Globus pallidus (tissue), 1 donor: ENCODE results near the gene SPG11.
A peak's percentile ranks its signal among the peaks of the same experiment; 100 is the strongest.
"Not testable (repeated sequence)": the region's sequence is repeated elsewhere in the genome, so short reads cannot be mapped to it uniquely, and the experiment has no call there.

Experiments
- DNase-seq: peaks from one replicate; pipeline ENCODE4 v3.0.0-alpha.2; 2015; ENCODE audit warnings: low spot score

Gene SPG11

DNA sequence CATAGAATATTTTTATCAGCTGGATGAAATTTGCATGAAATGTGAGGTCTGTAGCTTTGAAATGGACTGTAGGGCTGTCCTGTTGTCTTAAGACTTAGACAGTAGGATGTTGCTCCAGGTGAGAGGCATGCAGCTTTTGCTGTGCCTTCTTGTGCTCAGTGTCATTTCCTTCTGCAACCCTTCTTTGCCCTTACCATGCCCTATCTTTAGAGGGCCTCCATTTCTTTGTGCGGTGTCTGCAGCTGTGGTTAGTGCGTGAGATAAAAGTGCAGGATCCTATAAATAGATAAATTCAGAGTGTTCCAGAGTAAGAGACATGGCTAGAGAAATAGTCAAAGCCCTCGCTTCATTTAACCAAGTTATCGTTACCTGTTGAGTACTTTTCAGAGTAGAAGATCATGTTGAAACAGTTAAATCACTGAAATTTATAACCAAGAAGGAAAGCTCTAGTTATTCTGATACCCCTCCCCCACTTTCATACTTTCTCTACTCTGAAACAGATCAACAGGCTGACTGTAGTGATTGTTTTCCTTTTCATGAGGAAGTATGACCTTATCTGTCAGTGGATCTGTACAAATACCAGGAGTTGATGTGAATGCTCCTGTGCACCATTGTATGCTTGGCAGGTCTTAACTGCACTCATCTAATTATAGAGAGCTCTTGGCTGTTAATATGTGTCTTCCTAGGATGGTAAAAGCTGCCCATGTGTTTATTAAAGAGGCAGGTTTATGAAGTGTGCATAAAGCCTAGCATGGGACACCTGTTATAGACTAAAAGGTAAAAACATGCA, 108.3 kb downstream of the SPG11 start:
- DNase-seq: no peak

DNA sequence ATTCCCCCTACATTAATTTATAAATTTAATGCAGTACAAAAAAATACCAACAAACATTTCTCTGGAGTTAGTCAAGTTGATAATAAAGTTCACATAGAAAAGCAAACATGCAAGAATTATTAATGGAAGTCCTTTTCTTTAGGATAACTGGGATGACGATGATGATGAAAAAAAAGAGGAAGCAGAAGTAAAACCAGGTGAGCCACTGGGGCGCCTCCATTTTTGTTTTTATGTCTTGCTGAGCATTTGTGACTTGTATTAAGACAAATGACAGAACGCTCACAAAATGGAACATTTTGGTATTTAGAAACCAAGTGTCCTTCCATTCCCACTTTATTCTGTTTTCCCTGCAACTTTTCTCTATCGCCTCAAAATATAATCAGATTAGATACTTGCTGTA, 112.7 kb downstream of the SPG11 start:
- DNase-seq: no peak

DNA sequence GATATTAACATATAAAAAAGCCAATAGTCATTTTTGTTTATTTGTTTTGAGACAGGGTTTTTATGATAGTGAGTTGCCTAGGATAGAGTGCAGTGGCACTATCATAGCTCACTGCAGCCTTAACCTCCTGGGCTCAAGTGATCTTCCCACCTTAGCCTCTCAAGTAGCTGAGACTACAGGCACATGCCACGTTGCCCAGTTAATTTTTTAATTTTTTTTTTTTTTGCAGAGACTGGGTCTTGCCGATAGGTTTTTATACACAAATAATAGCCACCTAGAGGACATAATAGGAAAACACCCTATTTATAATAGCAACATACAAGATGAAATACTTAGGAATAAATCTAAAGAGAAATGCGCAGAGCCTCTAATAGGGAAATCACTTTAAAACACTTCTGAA, 113.2 kb downstream of the SPG11 start:
- no peak for DNase-seq

DNA sequence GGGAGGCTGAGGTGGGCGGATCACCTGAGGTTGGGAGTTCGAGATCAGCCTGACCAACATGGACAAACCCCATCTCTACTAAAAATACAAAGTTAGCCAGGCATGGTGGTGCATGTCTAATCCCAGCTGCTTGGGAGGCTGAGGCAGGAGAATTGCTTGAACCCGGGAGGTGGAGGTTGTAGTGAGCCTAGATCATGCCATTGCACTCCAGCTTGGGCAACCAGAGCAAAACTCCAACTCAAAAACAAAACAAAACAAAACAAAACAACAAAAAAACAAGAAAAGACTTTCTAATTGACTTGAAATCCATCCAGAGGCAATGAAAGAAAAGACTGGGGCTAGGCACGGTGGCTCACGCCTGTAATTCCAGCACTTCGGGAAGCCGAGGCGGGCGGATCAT, 114.3 kb downstream of the SPG11 start:
- DNase-seq: not testable (repeated sequence)

DNA sequence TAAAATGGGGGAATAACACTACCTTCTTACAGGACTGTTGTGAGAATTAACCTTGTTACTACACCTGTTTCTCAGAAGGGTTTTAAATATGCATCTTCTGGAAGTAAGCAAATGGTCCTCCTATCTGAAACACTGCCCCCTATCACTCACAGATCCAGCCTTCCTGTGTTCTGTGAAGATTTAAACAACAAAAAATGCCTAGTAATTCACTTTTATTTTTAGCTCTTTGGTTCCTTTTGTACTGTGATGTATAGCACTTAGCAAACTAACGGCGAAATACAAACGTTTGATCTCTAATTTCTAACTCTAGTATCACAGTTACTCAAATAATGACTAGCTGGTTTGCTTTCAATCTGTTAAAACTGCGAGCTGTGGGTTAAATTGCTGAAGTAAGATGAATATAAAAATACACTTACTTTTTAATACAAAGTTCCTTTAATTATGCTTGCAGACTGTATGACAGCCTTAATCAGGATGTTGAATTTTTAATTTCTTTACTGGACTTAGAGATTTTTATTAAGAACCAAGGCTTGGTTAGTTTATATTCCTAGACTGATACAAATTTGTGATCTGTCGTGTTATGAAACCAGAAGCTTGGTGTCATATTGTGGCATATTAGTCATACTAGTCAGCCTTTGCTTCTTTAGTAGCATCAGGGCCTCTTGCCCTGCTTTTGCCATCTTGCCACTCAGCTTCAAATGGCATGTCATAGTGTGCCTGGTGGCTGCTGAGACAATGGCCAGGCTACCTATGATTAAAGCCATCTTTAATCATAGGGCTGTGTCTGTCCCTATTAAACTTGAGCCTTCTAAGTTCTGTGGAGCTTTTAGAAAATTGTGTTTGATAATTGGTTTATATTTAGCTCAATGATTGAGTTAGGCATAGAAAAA, 117.3 kb downstream of the SPG11 start:
- no peak for DNase-seq

DNA sequence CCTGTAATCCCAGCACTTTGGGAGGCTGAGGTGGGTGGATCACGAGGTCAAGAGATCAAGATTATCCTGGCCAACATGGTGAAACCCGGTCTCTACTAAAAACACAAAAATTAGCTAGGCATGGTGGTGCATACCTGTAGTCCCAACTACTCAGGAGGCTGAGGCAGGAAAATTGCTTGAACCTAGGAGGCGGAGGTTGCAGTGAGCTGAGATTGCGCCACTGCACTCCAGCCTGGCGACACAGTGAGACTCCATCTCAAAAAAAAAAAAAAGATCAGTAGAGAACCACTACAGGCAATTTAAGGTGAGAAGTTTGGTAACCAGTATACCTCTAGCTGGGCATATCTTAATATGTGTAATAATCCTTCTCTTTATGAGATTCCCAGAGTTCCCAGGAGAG, 118.7 kb downstream of the SPG11 start:
- DNase-seq: not testable (repeated sequence)

DNA sequence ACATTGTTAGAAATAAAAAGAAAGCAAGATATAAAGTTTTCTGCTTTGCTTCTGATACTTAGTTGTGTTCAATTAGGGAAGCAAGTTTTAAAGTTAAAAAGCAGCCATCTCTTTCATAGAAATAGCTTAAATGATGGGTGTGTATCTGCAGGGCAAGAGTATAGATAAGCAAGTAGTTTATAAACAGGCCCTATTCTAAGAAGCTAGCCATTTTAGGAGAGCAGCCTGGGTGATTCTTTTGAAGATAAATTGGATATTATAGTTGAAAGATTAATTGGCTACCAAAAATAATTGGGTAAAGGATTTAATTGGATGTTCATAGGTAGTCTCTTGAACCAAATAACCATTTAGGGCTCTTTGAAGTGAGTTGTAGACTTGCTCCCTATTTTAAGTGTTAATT, 120.9 kb downstream of the SPG11 start:
- no peak for DNase-seq

DNA sequence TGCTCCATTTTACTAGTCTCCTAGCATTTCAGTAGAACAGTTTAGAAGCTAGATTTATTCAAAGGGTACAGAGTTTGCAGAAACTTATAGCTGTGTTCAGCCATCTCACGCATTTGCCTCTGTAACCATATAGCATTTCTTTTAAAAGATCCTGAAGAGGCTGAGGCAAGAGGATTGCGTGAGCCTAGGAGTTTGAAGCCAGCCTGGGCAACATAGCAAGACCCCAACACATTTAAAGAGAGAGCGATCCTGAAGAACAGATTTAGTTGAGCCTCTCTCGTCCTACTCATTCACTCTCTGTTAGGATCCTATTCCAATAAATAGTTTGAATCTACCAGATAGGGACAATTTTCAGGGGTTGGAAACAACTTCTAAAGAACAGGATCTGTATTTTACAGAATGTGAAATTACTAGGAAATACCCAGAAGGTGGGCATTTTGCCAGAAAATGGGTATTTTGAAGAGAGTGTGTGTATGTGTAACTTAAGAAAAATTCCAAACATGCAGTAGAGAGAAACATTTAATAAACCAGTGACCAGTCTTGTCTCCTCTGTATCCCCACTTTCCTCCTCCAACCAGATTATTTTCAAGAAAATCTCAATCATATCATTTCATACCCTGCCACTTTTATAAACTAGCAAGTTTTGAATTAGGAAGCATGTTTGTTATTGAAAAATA, 122.0 kb downstream of the SPG11 start:
- no peak for DNase-seq

DNA sequence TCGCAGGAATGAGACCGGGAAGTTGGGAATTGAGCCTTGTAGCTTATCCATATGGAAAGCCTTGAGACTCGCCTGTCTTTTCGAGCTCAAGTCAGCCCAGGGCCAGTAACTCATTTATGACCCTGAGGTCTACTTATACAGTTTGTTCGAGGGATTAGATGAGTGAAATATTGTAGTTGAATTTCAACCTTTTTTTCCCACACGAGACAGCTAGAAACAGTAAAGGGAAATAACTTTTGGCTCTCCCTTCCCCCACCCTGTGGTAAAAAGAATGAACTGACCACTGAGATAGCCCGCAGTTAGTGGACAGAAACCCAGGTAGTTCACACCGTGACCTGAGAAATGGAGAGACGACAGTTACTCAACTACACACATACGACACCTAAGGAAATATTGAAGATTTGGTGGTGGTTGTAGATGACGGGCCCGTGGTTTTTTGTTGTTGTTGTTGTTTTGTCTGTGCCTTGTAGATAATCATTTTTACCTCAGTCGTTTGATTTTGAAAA, 125.7 kb downstream of the SPG11 start:
- no peak for DNase-seq

DNA sequence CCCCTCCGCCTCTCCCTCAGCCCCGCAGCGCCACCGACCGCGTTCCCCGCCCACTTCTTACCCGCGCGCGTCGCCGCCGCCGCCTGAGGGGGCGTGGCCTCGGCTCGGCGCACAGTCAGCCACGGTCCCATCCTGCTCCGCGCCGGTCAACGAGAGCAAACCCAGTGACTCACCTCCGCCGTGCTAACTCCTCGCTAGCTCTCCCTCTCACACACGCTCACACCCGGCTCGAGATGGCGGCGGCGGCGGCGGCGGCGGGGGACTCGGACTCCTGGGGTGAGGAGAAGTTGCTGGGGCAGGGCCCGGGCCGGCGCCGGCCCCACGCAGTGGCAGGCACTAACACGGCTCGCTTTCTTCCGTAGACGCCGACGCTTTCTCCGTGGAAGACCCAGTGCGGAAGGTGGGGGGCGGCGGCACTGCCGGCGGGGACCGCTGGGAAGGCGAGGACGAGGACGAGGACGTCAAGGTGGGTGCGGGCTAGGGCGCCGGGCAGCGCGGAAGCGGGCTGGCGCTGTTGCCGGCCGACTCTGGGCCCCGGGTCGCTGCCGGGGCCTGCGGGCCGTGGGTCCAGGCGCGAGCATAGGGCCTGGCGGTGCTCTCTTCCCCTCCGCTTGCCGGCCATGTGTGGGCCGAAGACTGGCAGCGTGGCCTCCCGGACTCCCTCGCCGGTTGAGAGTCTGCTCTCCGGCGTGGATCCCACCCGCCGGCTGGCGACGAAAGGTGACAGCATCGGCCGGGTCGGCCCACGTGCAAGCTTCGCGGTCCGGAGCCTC, 126.3 kb downstream of the SPG11 start, which contains the start of gene EIF3J:
EIF3J (plus strand) TSS at position 186 of the 773 bp plus-strand sequence; CDS start at position 234, 48 bp downstream.
- DNase-seq: no peak

DNA sequence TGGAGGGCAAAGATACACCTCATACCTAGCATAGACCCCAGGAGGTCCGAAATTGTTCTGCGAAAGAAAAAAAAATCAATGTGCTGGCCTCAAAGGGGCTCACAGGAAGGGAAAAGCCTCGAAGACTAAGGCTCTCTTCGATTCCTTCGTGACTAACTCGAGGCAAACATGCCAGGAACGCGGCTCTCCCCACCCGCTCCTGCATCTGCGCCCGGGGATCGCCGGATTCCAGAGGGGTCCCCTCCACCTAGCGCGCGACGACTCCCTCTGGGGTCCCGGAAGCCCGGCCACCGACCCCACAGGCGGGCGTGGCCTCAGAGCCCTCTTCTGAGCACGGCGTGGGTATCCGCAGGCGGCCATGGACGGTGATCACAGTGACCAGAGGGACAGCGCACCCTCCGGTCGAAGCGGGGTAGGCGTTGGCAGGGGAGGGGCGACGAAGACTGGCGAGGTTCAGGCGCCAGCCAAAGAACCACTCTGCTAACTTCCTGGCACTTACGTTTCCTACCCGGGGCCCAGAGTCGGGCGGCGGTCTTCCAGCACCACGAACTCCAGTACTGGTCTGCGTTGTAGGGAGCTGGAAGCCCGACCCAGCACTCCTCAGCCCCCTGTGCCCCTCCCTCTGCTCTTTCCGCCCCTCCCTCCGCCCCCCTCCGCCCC, 127.0 kb downstream of the SPG11 start:
- peak; percentile 93 for DNase-seq

DNA sequence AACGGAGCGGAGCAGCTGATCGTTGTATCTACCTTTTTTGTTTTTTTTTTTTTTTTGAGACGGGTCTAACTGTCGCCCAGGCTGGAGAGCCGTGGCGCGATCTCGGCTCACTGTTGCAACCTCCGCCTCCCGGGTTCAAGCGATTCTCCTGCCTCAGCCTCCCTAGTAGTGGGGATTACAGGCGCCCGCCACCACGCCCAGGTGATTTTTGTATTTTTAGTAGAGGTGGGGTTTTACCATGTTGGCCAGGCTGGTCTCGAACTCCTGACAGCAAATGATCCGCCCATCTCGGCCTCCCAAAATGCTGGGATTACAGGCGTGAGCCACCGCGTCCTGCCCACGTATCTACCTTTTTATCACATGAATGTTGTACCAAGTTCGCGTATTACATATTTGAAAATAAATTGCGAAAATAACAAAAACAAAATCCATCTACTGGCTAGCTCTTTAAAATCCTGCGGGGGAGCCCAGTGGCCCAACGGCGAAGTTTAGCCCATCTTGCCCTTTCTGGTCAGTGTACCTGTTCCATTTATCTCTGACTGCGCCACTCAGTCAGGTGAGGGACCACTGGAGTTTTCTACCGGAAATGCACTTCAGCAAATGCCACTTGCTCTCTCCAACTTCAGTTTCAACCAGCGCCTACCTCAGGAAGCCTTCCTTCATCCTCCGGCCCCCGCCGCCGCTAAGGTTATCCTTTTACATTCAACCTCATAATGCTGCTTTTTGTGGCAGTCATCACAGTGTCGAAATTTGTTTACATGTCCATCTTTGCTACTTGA, 127.8 kb downstream of the SPG11 start:
- no peak for DNase-seq

DNA sequence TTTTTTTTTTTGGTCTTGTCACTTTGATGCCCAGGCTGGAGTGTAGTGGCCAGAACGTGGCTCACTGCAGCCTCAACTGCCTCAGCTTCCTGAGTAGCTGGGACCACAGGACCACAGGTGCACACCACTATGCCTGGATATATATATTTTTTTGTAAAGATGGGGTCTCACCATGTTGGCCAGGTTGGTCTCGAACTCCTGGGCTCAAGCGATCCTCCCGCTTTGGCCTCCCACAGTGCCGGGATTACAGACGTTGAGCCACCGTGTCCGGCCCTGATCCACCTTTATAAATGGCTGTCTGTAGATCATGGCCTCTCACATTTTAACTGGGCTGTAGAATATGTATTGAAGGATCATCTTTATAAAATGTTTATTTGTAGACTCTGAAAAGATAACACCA, 128.4 kb downstream of the SPG11 start:
- no peak for DNase-seq

DNA sequence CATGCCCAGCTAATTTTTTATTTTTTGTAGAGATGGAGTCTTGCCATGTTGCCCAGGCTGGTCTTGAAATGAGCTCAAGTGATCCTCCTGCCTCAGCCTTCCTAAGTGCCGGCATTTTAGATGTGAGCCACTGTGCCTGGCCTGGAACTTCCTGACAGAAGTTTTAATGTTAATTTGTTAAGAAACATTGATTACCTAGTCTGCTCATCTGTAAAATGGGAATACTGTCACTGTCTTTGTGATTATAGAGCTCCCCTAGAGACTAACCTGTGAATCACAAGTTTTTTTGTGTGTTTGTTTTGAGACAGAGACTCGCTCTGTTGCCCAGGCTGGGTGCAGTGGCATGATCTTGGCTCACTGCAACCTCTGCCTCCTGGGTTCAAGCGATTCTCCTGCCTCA, 130.8 kb downstream of the SPG11 start:
- DNase-seq: no peak

DNA sequence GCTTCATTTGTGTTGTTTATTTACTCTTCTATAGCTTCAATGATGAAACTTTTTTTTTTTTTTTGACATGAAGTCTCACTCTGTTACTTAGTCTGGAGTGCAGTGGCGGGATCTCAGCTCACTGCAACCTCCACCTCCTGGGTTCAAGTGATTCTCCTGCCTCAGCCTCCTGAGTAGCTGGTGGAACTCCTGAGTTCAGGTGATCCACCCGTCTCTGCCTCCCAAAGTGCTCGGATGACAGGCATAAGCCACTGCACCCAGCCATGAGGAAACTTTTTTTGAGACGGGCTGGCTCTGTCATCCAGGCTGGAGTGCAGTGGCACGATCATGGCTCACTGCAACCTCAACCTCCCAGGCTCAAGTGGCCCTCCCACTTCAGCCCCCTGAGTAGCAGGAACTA, 131.2 kb downstream of the SPG11 start:
- not testable (repeated sequence) for DNase-seq

DNA sequence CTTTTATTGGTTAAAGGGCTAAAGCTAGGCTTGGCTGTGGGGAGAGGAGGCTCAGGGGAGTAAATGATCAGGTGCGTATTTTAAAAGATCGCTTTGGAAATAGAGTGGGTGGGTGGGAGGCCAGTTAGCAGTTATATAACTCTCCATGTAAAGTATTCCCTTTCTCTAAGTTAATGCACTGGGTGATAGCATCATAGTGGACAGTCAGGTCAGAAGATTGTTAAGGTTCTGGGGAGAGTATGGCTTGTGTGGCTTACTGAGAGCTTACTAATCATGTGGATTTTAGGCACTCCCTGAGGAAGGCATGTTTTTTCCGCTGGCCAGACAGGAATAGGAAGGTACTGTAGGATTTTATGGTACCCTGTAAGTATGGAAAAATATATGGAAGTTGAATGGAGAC, 132.8 kb downstream of the SPG11 start:
- DNase-seq: no peak

DNA sequence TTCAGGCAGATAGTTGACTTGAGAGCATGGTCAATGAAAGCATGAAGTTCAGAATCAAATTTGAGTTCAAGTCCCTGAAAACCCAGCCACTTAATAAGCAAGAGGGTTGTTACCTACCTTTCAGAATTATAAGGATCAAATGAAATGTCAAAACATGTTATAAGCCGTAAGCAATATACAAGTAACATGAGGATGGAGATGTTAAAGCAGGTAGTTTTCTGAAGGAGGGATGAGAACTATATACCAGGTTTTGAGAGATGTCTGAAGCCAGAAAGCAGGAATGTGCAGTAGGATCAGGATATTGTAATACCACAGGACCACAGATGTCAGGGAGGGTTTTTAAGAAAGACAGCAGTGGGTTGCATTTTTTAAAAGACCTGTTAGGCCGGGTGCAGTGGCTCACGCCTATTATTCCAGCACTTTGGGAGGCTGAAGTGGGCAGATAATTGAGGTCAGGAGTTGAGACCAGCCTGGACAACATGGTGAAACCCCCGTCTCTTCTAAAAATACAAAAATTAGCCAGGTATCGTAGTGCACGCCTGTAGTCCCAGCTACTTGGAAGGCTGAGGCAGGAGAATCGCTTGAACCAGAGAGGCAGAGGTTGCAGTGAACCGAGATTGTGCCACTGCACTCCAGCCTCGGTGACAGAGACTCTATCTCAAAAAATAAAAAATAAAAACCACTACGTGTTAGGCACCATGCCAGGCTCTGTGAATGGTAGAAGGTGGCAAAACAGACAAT, 133.4 kb downstream of the SPG11 start:
- no peak for DNase-seq

DNA sequence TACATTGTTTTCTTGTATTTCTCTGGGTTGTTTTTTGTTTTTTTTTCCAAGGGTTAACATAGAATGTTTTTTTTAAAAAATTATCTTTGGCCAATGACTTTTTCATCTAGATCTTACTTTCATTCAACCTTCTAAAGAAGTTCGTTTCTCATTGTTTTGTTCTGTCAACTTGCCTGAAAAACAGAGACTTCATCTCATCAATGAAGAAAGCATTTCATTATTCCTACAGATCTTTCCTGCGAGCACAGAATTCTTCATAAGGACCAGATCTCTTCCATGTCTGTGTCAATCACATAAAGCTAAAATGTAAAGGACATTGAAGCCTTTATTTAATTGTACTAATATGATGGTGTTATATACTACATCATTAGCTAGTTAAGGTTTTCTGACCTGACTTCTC, 136.2 kb downstream of the SPG11 start:
- peak; percentile 40 for DNase-seq

DNA sequence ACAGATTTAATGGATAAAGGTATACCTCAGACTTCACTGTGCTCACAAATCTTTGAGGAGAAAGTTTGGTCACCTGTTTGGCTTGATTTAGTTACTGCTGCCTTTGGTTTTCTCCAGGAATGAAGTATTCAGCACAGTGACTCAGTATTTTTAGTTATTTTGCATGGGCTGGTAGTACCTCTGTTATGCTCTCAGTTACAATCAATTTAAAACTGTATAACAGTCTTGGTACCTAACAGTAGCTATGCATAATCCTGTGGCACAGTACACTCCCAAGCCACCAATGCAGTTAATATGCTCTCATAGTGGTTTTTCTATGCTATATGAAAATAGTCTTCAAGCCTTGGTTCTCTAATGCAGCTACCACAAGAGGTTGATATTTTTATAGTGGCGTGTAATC, 138.4 kb downstream of the SPG11 start:
- DNase-seq: no peak

DNA sequence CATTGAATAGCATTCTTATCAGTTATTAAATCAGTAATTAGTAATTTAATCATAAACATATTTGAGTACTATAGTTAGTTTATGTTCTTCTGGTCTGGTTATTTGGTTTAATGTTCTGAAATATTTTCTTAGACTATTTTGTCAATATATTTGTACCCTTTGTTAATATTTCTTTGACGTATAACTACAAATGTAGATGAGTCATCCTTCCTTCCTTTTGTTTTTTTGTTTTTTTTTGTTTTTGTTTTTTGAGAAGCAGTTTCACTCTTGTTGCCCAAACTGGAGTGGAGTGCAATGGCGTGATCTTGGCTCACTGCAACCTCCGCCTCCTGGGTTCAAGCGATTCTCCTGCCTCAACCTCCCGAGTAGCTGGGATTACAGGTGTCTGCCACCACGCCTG, 143.9 kb downstream of the SPG11 start:
- no peak for DNase-seq
